SK-N-SH (cell line): Measurements from ENCODE around the gene LRRC57. TPM values are rescaled to one million over a fixed set of nuclear protein-coding genes. Genes with fewer than 3 reads are reported as not detected.
A peak's percentile ranks its signal among the peaks of the same experiment; 100 is the strongest.

ENCODE experiments used
- CTCF ChIA-PET: fragments of 300-600, 350-600 bp; formaldehyde crosslinking; extraction: SDS; loops from one replicate; lab custom pipeline; 2021; lab: Yijun Ruan, JAX
- POLR2A ChIA-PET: fragments of 350-600 bp; sonication (Branson Sonifier 250); formaldehyde crosslinking; extraction: SDS; loops from one replicate; lab custom pipeline; 2020; ENCODE audit warnings: antibody characterized with exemption, inconsistent platforms; lab: Yijun Ruan, JAX
- DNase-seq: peaks from one replicate; pipeline ENCODE4 v3.0.0; 2012
- H2AFZ ChIP-seq: fragments of 200-600 bp; sonication (generic); 2 replicates; pipeline ENCODE4 v1.8.1; 2016; ENCODE audit warnings: antibody characterized with exemption, mild to moderate bottlenecking, low read depth
- H3F3A ChIP-seq: fragments of 200-600 bp; sonication (generic); replicated peaks from 2 replicates; pipeline ENCODE3; 2016; ENCODE audit warnings: antibody characterized with exemption, mild to moderate bottlenecking; ENCODE audit not compliant: insufficient read depth
- H3K27ac ChIP-seq, 2 experiments: fragments of 200-500 bp in 1 of 2; fragments of 200-600 bp in 1 of 2; sonication (Bioruptor generic) in 1 of 2; sonication (generic), shearing (Covaris generic) in 1 of 2; 2 replicates each; pipeline versions ENCODE4 v1.5.1 to v1.6.1; 2014 to 2016; ENCODE audit warnings: low read depth in 2 of 2, inconsistent platforms in 1 of 2, low read length in 1 of 2, mild to moderate bottlenecking in 1 of 2, mixed read lengths in 1 of 2
- H3K27me3 ChIP-seq: fragments of 200-600 bp; sonication (generic), shearing (Covaris generic); 2 replicates; pipeline ENCODE4 v1.6.1; 2016; ENCODE audit warnings: mixed run types; ENCODE audit not compliant: insufficient read depth
- H3K36me3 ChIP-seq, 2 experiments: fragments of 200-500 bp in 1 of 2; fragments of 200-600 bp in 1 of 2; sonication (Bioruptor generic) in 1 of 2; sonication (generic) in 1 of 2; replicated peaks in 1 of 2; 2 replicates each; pipeline versions ENCODE3 to v1.5.1; 2014 to 2016; ENCODE audit warnings: low read length in 1 of 2, mild to moderate bottlenecking in 1 of 2; ENCODE audit not compliant: insufficient read depth in 2 of 2, control insufficient read depth in 1 of 2
- H3K4me1 ChIP-seq, 2 experiments: fragments of 200-500 bp in 1 of 2; fragments of 200-600 bp in 1 of 2; sonication (Bioruptor generic) in 1 of 2; sonication (generic), shearing (Covaris generic) in 1 of 2; 2 replicates each; pipeline versions ENCODE4 v1.5.1 to v1.6.1; 2014 to 2016; ENCODE audit warnings: low read depth in 1 of 2, low read length in 1 of 2, mixed run types in 1 of 2; ENCODE audit not compliant: insufficient read depth in 2 of 2, control insufficient read depth in 1 of 2
- H3K4me2 ChIP-seq: fragments of 200-600 bp; sonication (generic), shearing (Covaris generic); 2 replicates; pipeline ENCODE4 v1.6.1; 2017; ENCODE audit warnings: mixed run types
- H3K4me3 ChIP-seq, 2 experiments: fragments of 200-500 bp in 1 of 2; fragments of 200-600 bp in 1 of 2; sonication (Bioruptor generic) in 1 of 2; sonication (generic), shearing (Covaris generic) in 1 of 2; 2 replicates each; pipeline versions ENCODE4 v1.5.1 to v1.8.1; 2014 to 2016; ENCODE audit warnings: low read depth in 2 of 2, inconsistent platforms in 1 of 2, low read length in 1 of 2, mild to moderate bottlenecking in 1 of 2, mixed read lengths in 1 of 2, moderate library complexity in 1 of 2
- H3K79me2 ChIP-seq: fragments of 200-600 bp; sonication (generic); 2 replicates; pipeline ENCODE4 v1.8.1; 2017; ENCODE audit warnings: mild to moderate bottlenecking; ENCODE audit not compliant: insufficient read depth
- H3K9ac ChIP-seq: fragments of 200-600 bp; sonication (generic); 2 replicates; pipeline ENCODE4 v1.6.1; 2017; ENCODE audit warnings: mixed run types
- H3K9me2 ChIP-seq: fragments of 200-600 bp; sonication (generic); 2 replicates; pipeline ENCODE4 v1.6.1; 2017; ENCODE audit warnings: mixed run types
- H3K9me3 ChIP-seq: fragments of 200-600 bp; sonication (generic); 2 replicates; pipeline ENCODE4 v1.6.1; 2017; ENCODE audit warnings: mixed run types, mild to moderate bottlenecking, moderate library complexity
- H4K20me1 ChIP-seq: fragments of 200-600 bp; sonication (generic); 2 replicates; pipeline ENCODE4 v1.6.1; 2017; ENCODE audit warnings: mild to moderate bottlenecking, mixed run types; ENCODE audit not compliant: insufficient read depth
- ELF1 ChIP-seq: IDR thresholded peaks from 2 replicates; pipeline ENCODE4 v1.4.0; 2012
- EZH2phosphoT487 ChIP-seq: fragments of 200-600 bp; sonication (generic); IDR thresholded peaks from 2 replicates; pipeline ENCODE4 v1.6.1; 2017; ENCODE audit warnings: low read depth, mixed run types, mild to moderate bottlenecking, antibody characterized with exemption, moderate library complexity, borderline replicate concordance
- FOXJ3 ChIP-seq: sonication (generic); formaldehyde crosslinking; IDR thresholded peaks from 2 replicates; pipeline ENCODE4 v1.5.1; 2020; ENCODE audit warnings: mild to moderate bottlenecking, missing genetic modification reagents
- FOXM1 ChIP-seq: IDR thresholded peaks from 2 replicates; pipeline ENCODE4 v1.4.0; 2012; ENCODE audit warnings: low read depth, mild to moderate bottlenecking
- GABPA ChIP-seq: IDR thresholded peaks from 2 replicates; pipeline ENCODE4 v1.4.0; 2012; ENCODE audit warnings: low read depth, mild to moderate bottlenecking
- JUND ChIP-seq: IDR thresholded peaks from 2 replicates; pipeline ENCODE4 v1.4.0; 2012
- MXI1 ChIP-seq: IDR thresholded peaks from 2 replicates; pipeline ENCODE4 v1.6.1; 2012; ENCODE audit warnings: mild to moderate bottlenecking, low read depth, low read length, improper control_type of control experiment
- NFIC ChIP-seq: IDR thresholded peaks from 2 replicates; pipeline ENCODE4 v1.4.0; 2012; ENCODE audit warnings: borderline replicate concordance
- NRF1 ChIP-seq: IDR thresholded peaks from 2 replicates; pipeline ENCODE4 v1.6.1; 2012; ENCODE audit warnings: low read depth, mild to moderate bottlenecking, low read length
- PBX3 ChIP-seq: IDR thresholded peaks from 2 replicates; pipeline ENCODE4; 2012
- POLR2AphosphoS5 ChIP-seq: IDR thresholded peaks from 2 replicates; pipeline ENCODE4 v1.6.1; 2012; ENCODE audit warnings: low read depth, low read length
- RAD21 ChIP-seq: IDR thresholded peaks from 2 replicates; pipeline ENCODE4 v1.6.1; 2012; ENCODE audit warnings: mild to moderate bottlenecking, low read length
- RCOR1 ChIP-seq: fragments of 150-350 bp; IDR thresholded peaks from 2 replicates; pipeline ENCODE4 v1.6.1; 2017; ENCODE audit warnings: antibody characterized with exemption, low read length
- RXRA ChIP-seq: IDR thresholded peaks from 2 replicates; pipeline ENCODE4 v1.4.0; 2012; ENCODE audit warnings: low read depth, mild to moderate bottlenecking, borderline replicate concordance
- SIN3A ChIP-seq: IDR thresholded peaks from 2 replicates; pipeline ENCODE4 v1.6.1; 2012; ENCODE audit warnings: low read depth, mild to moderate bottlenecking, low read length, moderate library complexity, borderline replicate concordance
- TAF1 ChIP-seq: IDR thresholded peaks from 2 replicates; pipeline ENCODE4 v1.6.1; 2012; ENCODE audit warnings: low read depth, mild to moderate bottlenecking, low read length, moderate library complexity, borderline replicate concordance
- TEAD4 ChIP-seq: IDR thresholded peaks from 2 replicates; pipeline ENCODE4 v1.4.0; 2012; ENCODE audit warnings: mild to moderate bottlenecking, borderline replicate concordance; ENCODE audit not compliant: insufficient read depth
- USF2 ChIP-seq: fragments of 150-350 bp; IDR thresholded peaks from 2 replicates; pipeline ENCODE4 v1.6.1; 2017; ENCODE audit warnings: antibody characterized with exemption, low read length, low read depth, borderline replicate concordance
- YY1 ChIP-seq: IDR thresholded peaks from 2 replicates; pipeline ENCODE4 v1.4.0; 2012; ENCODE audit warnings: low read depth, mild to moderate bottlenecking
- WGBS: methylation state at CpG from one replicate; pipeline ENCODE4 v1.1.6; 2017; ENCODE audit warnings: low lambda C conversion rate; 5-methylcytosine and 5-hydroxymethylcytosine counted together
- polyA plus RNA-seq, 3 experiments: library from polyadenylated mRNA; depleted of rRNA; stranded (reverse); fragments of >200 nt; gene quantifications; 2 replicates each; pipeline ENCODE4 v1.2.3, GENCODE V29; 2012
- TF ChIP-seq, protein P1 (sequence below): fragments of 200-600 bp; sonication (generic); IDR thresholded peaks from 2 replicates; pipeline ENCODE4 v1.6.1; 2017; ENCODE audit warnings: antibody characterized with exemption, mild to moderate bottlenecking, moderate library complexity
- TF ChIP-seq, protein P2 (sequence below): IDR thresholded peaks from 2 replicates; pipeline ENCODE4 v1.4.0; 2012; ENCODE audit warnings: low read depth

LRRC57 gene
- polyA plus RNA-seq, 1 of the 3 experiments (the other 2 are of a cell fraction): 6.4 TPM

DNA sequence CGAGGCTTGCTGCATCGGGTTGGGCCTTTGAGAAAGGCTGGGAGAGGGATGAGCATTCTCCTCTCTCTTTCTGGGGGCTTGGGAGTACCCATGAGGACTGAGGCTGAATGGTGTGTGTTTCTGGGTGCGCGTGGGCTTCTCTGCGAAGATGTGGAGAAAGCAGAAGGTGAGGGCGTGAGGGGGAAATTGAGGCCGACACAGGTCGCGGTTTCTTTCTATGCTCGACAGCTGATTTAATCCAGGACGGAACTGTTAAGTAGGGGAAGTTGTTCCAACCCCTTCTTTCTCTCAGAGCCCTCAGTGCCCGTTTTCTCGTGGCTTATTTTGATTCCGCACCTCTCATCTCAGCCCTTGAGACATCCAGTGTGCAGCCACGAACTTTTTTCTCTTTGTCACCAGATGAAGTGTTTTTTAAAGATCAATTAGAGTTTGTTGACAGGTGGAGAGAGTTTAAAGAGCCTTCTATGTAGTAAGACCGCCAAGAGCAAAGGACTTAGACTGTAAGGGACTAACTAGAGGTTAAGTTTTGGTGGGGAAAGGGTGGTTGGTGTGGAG, 27.5 kb upstream of the LRRC57 start:
- ChIA-PET CTCF (interaction anchor here (1.9 kb wide), 1 partner anchor 15 kb away, joined by 5 read pairs; no protein-coding TSS in a partner anchor), POLR2A (interaction anchor here (1.0 to 1.7 kb wide), 4 partner anchors 12 to 302 kb away, joined by 3 to 6 read pairs (median 5); partner anchors contain the start of genes SNAP23, TMEM87A and ZNF106)
- Histone ChIP-seq H2AFZ (peak overlapping the region; percentile 96), H3F3A (peaks cover 21% of the 10 kb centered on the region), H3K36me3 (no peaks in the 10 kb centered on the region), H3K4me1 (peaks cover 0 to 14% of the 10 kb centered on the region in 2 experiments; a peak in 1 of 4 replicates), H3K9me2 (no peaks in the 10 kb centered on the region), H3K4me3 (peak overlapping the region; percentile 80 to 83), H3K27ac (peak overlapping the region in 1 of 2 experiments; percentile 81; a peak in 3 of 4 replicates), H3K9me3 (no peaks in the 10 kb centered on the region), H3K4me2 (peak overlapping the region; percentile 83), H3K27me3 (no peaks in the 10 kb centered on the region), H3K9ac (peak overlapping the region; percentile 80), H3K79me2 (peaks cover 26% of the 10 kb centered on the region), H4K20me1 (no peaks in the 10 kb centered on the region)
- no peak for TF ChIP-seq JUND
- no peak for TF ChIP-seq NFIC
- no peak for TF ChIP-seq EZH2phosphoT487
- TF ChIP-seq, protein P1, sequence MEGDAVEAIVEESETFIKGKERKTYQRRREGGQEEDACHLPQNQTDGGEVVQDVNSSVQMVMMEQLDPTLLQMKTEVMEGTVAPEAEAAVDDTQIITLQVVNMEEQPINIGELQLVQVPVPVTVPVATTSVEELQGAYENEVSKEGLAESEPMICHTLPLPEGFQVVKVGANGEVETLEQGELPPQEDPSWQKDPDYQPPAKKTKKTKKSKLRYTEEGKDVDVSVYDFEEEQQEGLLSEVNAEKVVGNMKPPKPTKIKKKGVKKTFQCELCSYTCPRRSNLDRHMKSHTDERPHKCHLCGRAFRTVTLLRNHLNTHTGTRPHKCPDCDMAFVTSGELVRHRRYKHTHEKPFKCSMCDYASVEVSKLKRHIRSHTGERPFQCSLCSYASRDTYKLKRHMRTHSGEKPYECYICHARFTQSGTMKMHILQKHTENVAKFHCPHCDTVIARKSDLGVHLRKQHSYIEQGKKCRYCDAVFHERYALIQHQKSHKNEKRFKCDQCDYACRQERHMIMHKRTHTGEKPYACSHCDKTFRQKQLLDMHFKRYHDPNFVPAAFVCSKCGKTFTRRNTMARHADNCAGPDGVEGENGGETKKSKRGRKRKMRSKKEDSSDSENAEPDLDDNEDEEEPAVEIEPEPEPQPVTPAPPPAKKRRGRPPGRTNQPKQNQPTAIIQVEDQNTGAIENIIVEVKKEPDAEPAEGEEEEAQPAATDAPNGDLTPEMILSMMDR: no peak
- TF ChIP-seq FOXJ3 (CRISPR knock-in tag): no peak
- no peak for TF ChIP-seq TAF1
- WGBS: 21% methylated on average over 14 of the region's 16 CpGs
- DNase-seq: no peak

GRCh38 chr15:42575188-42576039, 26.8 kb upstream of the LRRC57 start, which contains the start of gene STARD9:
STARD9 (plus strand) TSS chr15:42575606; CDS start chr15:42575716, 110 bp downstream.
- Histone ChIP-seq H3F3A (peaks cover 21% of the 10 kb centered on the region), H3K9me3 (no peaks in the 10 kb centered on the region), H3K36me3 (no peaks in the 10 kb centered on the region), H3K9ac (peak within 1 kb of the TSS; percentile 80), H3K27me3 (no peaks in the 10 kb centered on the region), H3K4me3 (peak within 1 kb of the TSS; percentile 80 to 83), H4K20me1 (no peaks in the 10 kb centered on the region), H3K27ac (peak within 1 kb of the TSS; percentile 39 to 81; a peak in 3 of 4 replicates), H3K79me2 (peaks cover 26% of the 10 kb centered on the region), H2AFZ (peak within 1 kb of the TSS; percentile 96), H3K4me2 (peak within 1 kb of the TSS; percentile 83), H3K9me2 (no peaks in the 10 kb centered on the region), H3K4me1 (peaks cover 0 to 12% of the 10 kb centered on the region in 2 experiments; a peak in 1 of 4 replicates)
- ChIA-PET POLR2A (interaction anchor here (1.0 to 1.7 kb wide), 4 partner anchors 13 to 302 kb away, joined by 3 to 6 read pairs (median 5); partner anchors contain the start of genes SNAP23, TMEM87A and ZNF106), CTCF (no interaction called here)
- 0% methylated on average over 21 of the region's 95 CpGs for WGBS
- peak; percentile 98 for DNase-seq
- 0 out of 2 replicates have a peak, but pooled peaks have one; percentile 42 for TF ChIP-seq TAF1
- peak; percentile 46; the same call in 1 of the 2 replicates for TF ChIP-seq SIN3A
- TF ChIP-seq EZH2phosphoT487: no peak
- peak; percentile 58; the same call in 1 of the 2 replicates for TF ChIP-seq POLR2AphosphoS5
- TF ChIP-seq RAD21: no peak
- TF ChIP-seq GABPA: no peak
- TF ChIP-seq, protein P2, sequence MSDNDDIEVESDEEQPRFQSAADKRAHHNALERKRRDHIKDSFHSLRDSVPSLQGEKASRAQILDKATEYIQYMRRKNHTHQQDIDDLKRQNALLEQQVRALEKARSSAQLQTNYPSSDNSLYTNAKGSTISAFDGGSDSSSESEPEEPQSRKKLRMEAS: peak; percentile 96
- peak; percentile 86 for TF ChIP-seq NFIC
- peak; percentile 69 for TF ChIP-seq NRF1
- TF ChIP-seq ELF1: no peak
- TF ChIP-seq USF2: no peak
- 0 out of 2 replicates have a peak, but pooled peaks have one; percentile 15 for TF ChIP-seq PBX3
- no peak for TF ChIP-seq RCOR1
- peak; percentile 83 for TF ChIP-seq MXI1
- TF ChIP-seq YY1: no peak
- no peak for TF ChIP-seq FOXM1
- no peak for TF ChIP-seq TEAD4
- TF ChIP-seq RXRA: no peak
